Activated CD8-positive, alpha-beta memory T cell treated with anti-CD3 and anti-CD28 coated beads, Interleukin-2, amount 10 ng/mL, durations not matched to agents 7 days and 5 days (primary cell): ENCODE results near the gene KCNQ5. TPM values are rescaled to one million over a fixed set of nuclear protein-coding genes. Genes with fewer than 3 reads are reported as not detected.

Experiments
- ATAC-seq: fragments of 150-1000 bp; cut with Tn5 transposase; one replicate; pipeline ENCODE4 v1.10.0; 2021; ENCODE audit warnings: moderate library complexity
- CTCF ChIA-PET: fragments of 350-600 bp; sonication (Branson Sonifier 250); formaldehyde crosslinking; loops from one replicate; lab custom pipeline; 2021; ENCODE audit warnings: antibody characterized with exemption; lab: Charles Lee
- DNase-seq: peaks from one replicate; pipeline ENCODE4 v3.0.0-alpha.2; 2020
- H3K27ac Mint-ChIP-seq: one replicate; pipeline ENCODE4 v1.8.0; 2021; ENCODE audit warnings: mild to moderate bottlenecking, mixed read lengths
- H3K27me3 Mint-ChIP-seq: one replicate; pipeline ENCODE4 v1.8.0; 2021; ENCODE audit warnings: mixed read lengths
- H3K36me3 Mint-ChIP-seq: one replicate; pipeline ENCODE4 v1.8.0; 2021; ENCODE audit warnings: mild to moderate bottlenecking, mixed read lengths
- H3K4me1 Mint-ChIP-seq: one replicate; pipeline ENCODE4 v1.8.0; 2021; ENCODE audit warnings: mixed read lengths
- H3K4me3 Mint-ChIP-seq: one replicate; pipeline ENCODE4 v1.8.0; 2021; ENCODE audit warnings: mild to moderate bottlenecking, moderate library complexity, mixed read lengths
- H3K9me3 Mint-ChIP-seq: one replicate; pipeline ENCODE4 v1.8.0; 2022; ENCODE audit warnings: low read depth, mixed read lengths
- total RNA-seq, 2 experiments: library from RNA; stranded (reverse); gene quantifications; one replicate each; pipeline ENCODE4 v1.2.3, GENCODE V29; 2021

KCNQ5 gene
- total RNA-seq, 2 experiments from 2014 or later = 7.2 to 7.8 TPM

- CTCF ChIA-PET = no interaction called here
These were observed 409.2 kb downstream of the KCNQ5 start for GRCh38 chr6:73030791-73031782.

GRCh38 chr6:73032586-73032985 lies 410.7 kb downstream of the KCNQ5 start:
- DNase-seq = no peak
- no peaks in the 10 kb centered on the region for H3K27me3 Mint-ChIP-seq
- H3K4me3 Mint-ChIP-seq = no peak overlapping the region
- CTCF ChIA-PET = no interaction called here
- no peaks in the 10 kb centered on the region for H3K36me3 Mint-ChIP-seq
- no peak for ATAC-seq
- no peaks in the 10 kb centered on the region for H3K9me3 Mint-ChIP-seq
- H3K27ac Mint-ChIP-seq = no peak overlapping the region
- peaks cover 16% of the 10 kb centered on the region for H3K4me1 Mint-ChIP-seq

More at GRCh38 chr6:73030791-73031782, 409.2 kb downstream of the KCNQ5 start:
- H3K27me3 Mint-ChIP-seq = no peaks in the 10 kb centered on the region
- H3K4me1 Mint-ChIP-seq = peaks cover 16% of the 10 kb centered on the region
- DNase-seq (no peak), ATAC-seq (no peak)
- H3K4me3 Mint-ChIP-seq = no peak overlapping the region
- H3K27ac Mint-ChIP-seq = no peak overlapping the region
- H3K9me3 Mint-ChIP-seq = no peaks in the 10 kb centered on the region
- no peaks in the 10 kb centered on the region for H3K36me3 Mint-ChIP-seq

DNA sequence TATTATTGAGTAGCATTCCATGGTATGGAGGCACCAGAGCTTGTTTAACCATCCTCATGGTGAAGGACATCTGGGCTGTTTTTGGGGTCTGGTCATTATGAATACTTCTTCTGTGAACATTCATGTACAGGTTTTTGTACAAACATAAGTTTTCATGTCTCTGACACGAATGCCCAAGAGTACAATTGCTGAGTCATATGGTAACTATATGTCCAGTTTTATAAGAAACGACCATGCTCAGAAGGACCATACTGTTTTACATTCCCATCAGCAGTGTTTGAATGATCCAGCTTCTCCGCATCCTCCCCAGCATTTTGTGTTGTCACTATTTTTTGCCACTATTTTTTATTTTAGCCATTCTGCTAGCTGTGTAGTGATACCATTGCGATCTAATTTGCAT lies 414.8 kb downstream of the KCNQ5 start:
- no peak for ATAC-seq
- no peaks in the 10 kb centered on the region for H3K27me3 Mint-ChIP-seq
- H3K4me1 Mint-ChIP-seq = peaks cover 9% of the 10 kb centered on the region
- H3K36me3 Mint-ChIP-seq = peaks cover 1% of the 10 kb centered on the region
- CTCF ChIA-PET = no interaction called here
- peaks cover 4% of the 10 kb centered on the region for H3K9me3 Mint-ChIP-seq
- H3K4me3 Mint-ChIP-seq = no peak overlapping the region
- H3K27ac Mint-ChIP-seq = no peak overlapping the region
- no peak for DNase-seq

GRCh38 chr6:73041051-73041450 lies 419.2 kb downstream of the KCNQ5 start:
- Mint-ChIP-seq H3K4me3 (no peak overlapping the region), H3K4me1 (no peaks in the 10 kb centered on the region), H3K36me3 (peaks cover 3% of the 10 kb centered on the region), H3K9me3 (peaks cover 4% of the 10 kb centered on the region), H3K27me3 (no peaks in the 10 kb centered on the region), H3K27ac (no peak overlapping the region)
- ATAC-seq (no peak), DNase-seq (no peak)
- CTCF ChIA-PET = no interaction called here

GRCh38 chr6:73042892-73043291 lies 421.0 kb downstream of the KCNQ5 start:
- H3K9me3 Mint-ChIP-seq = peaks cover 4% of the 10 kb centered on the region
- ATAC-seq (no peak), DNase-seq (no peak)
- H3K27ac Mint-ChIP-seq = no peak overlapping the region
- no peak overlapping the region for H3K4me3 Mint-ChIP-seq
- CTCF ChIA-PET = no interaction called here
- H3K27me3 Mint-ChIP-seq = no peaks in the 10 kb centered on the region
- H3K4me1 Mint-ChIP-seq = no peaks in the 10 kb centered on the region
- peaks cover 3% of the 10 kb centered on the region for H3K36me3 Mint-ChIP-seq

GRCh38 chr6:73043446-73043845 lies 421.6 kb downstream of the KCNQ5 start:
- Mint-ChIP-seq H3K4me1 (no peaks in the 10 kb centered on the region), H3K27me3 (no peaks in the 10 kb centered on the region), H3K9me3 (peaks cover 4% of the 10 kb centered on the region), H3K4me3 (no peak overlapping the region), H3K27ac (no peak overlapping the region), H3K36me3 (peaks cover 3% of the 10 kb centered on the region)
- DNase-seq (no peak), ATAC-seq (no peak)
- CTCF ChIA-PET = no interaction called here

DNA sequence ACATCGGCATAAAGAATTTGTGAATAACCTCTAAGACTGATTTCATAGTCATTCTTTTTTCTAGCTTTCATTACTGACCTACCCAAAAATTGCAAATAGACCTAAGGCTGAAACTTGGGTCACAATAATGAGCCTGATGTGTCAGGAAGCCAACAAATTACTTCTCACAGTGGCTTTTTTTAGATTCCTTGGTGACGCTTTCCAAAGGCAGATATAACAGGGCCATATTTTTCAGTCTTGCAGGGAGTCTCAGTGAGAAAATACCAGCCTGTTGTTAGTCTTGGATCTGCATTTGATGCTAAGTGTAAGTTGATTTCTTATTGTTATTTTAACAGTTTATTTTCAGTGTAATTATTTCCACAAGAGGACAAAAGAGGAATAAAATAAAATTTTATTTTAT lies 423.7 kb downstream of the KCNQ5 start:
- Mint-ChIP-seq H3K4me3 (no peak overlapping the region), H3K36me3 (peaks cover 2% of the 10 kb centered on the region), H3K9me3 (no peaks in the 10 kb centered on the region), H3K27me3 (no peaks in the 10 kb centered on the region), H3K27ac (no peak overlapping the region), H3K4me1 (no peaks in the 10 kb centered on the region)
- ATAC-seq = no peak
- DNase-seq = no peak
- CTCF ChIA-PET = no interaction called here

- Mint-ChIP-seq H3K27me3 (no peaks in the 10 kb centered on the region), H3K4me1 (no peaks in the 10 kb centered on the region), H3K4me3 (no peak overlapping the region), H3K9me3 (no peaks in the 10 kb centered on the region), H3K27ac (no peak overlapping the region), H3K36me3 (no peaks in the 10 kb centered on the region)
- DNase-seq = no peak
- CTCF ChIA-PET = no interaction called here
- no peak for ATAC-seq
These were observed 425.9 kb downstream of the KCNQ5 start for GRCh38 chr6:73047801-73048200.

DNA sequence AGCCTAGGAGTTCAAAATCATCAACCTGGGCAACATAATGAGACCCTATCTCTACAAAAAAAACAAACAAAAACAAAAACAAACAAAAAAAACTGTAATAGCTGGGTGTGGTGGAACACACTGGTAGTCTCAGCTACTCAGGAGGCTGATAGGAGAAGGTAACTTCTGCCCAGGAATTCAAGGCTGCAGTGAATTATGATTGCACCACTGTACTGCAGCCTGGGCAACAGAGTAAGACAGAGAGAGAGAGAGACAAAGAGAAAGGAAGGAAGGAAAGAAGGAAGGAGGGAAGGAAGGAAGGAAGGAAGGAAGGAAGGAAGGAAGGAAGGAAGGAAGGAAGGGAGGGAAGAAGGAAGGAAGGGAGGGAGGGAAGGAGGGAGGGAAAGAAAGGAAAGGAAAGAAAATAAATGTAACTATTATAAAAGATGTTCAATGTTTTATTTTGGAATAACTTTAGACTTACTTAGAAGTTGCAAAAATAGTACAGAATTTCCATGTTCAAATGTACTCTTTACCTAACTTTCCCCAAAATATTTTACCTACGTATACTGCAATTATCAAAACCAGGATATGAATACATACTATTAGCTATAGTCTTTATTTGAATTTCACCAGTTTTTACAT lies 428.2 kb downstream of the KCNQ5 start:
- Mint-ChIP-seq H3K27me3 (no peaks in the 10 kb centered on the region), H3K4me3 (no peak overlapping the region), H3K9me3 (no peaks in the 10 kb centered on the region), H3K4me1 (no peaks in the 10 kb centered on the region), H3K36me3 (no peaks in the 10 kb centered on the region), H3K27ac (no peak overlapping the region)
- no peak for DNase-seq
- CTCF ChIA-PET = no interaction called here
- no peak for ATAC-seq

DNA sequence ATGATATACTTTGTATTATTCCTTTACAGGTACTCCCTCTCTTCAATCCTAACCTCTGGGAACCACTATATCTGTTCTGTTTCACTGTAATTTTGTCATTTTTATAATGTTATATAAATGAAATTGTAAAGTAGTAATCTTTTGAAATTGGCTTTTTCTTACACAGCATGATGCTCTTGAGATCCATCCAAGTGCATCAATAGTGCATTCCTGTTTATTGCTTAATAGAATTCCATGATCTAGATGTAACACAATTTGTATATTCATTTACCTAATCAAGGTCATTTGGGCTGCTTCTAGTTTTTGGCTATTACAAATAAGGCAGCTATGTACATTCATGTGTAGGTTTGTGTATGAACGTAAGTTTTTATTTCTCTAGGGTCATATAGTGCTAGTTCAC lies 428.8 kb downstream of the KCNQ5 start:
- H3K36me3 Mint-ChIP-seq = no peaks in the 10 kb centered on the region
- no peaks in the 10 kb centered on the region for H3K9me3 Mint-ChIP-seq
- H3K27ac Mint-ChIP-seq = no peak overlapping the region
- ATAC-seq (no peak), DNase-seq (no peak)
- H3K27me3 Mint-ChIP-seq = no peaks in the 10 kb centered on the region
- CTCF ChIA-PET = no interaction called here
- H3K4me1 Mint-ChIP-seq = no peaks in the 10 kb centered on the region
- H3K4me3 Mint-ChIP-seq = no peak overlapping the region

- Mint-ChIP-seq H3K9me3 (no peaks in the 10 kb centered on the region), H3K4me1 (no peaks in the 10 kb centered on the region), H3K36me3 (no peaks in the 10 kb centered on the region), H3K27me3 (no peaks in the 10 kb centered on the region), H3K27ac (no peak overlapping the region), H3K4me3 (no peak overlapping the region)
- CTCF ChIA-PET = no interaction called here
- ATAC-seq (no peak), DNase-seq (no peak)
These were observed 429.3 kb downstream of the KCNQ5 start for GRCh38 chr6:73051147-73051546.

- ATAC-seq = no peak
- Mint-ChIP-seq H3K9me3 (no peaks in the 10 kb centered on the region), H3K36me3 (no peaks in the 10 kb centered on the region), H3K4me3 (no peak overlapping the region), H3K27me3 (no peaks in the 10 kb centered on the region), H3K27ac (no peak overlapping the region), H3K4me1 (no peaks in the 10 kb centered on the region)
- CTCF ChIA-PET = no interaction called here
- DNase-seq = no peak
These were observed 433.1 kb downstream of the KCNQ5 start for GRCh38 chr6:73054958-73055357.

DNA sequence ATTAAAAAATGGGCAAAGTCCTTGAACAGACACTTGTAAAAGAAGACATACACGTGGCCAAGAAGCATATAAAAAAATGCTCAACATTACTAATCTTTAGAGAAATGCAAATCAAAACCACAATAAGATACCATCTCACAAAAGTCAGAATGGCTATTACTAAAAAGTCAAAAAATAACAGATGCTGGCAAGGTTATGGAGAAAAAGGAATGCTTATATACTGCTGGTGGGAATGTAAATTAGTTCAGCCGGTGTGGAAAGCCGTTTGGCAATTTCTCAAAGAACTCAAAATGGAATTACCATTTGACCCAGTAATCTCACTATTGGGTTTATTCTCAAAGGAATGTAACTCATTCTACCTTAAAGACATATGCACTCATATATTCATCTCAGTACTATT lies 436.9 kb downstream of the KCNQ5 start:
- Mint-ChIP-seq H3K4me1 (no peaks in the 10 kb centered on the region), H3K27me3 (no peaks in the 10 kb centered on the region)

GRCh38 chr6:73062130-73062529 lies 440.3 kb downstream of the KCNQ5 start:
- ATAC-seq (no peak), DNase-seq (no peak)
- no peak overlapping the region for H3K27ac Mint-ChIP-seq
- CTCF ChIA-PET = no interaction called here
- no peaks in the 10 kb centered on the region for H3K9me3 Mint-ChIP-seq
- no peaks in the 10 kb centered on the region for H3K27me3 Mint-ChIP-seq
- H3K36me3 Mint-ChIP-seq = no peaks in the 10 kb centered on the region
- no peak overlapping the region for H3K4me3 Mint-ChIP-seq
- H3K4me1 Mint-ChIP-seq = no peaks in the 10 kb centered on the region

More for the DNA sequence above, 436.9 kb downstream of the KCNQ5 start:
- CTCF ChIA-PET = no interaction called here
- no peak overlapping the region for H3K4me3 Mint-ChIP-seq
- H3K9me3 Mint-ChIP-seq = no peaks in the 10 kb centered on the region
- H3K27ac Mint-ChIP-seq = no peak overlapping the region
- H3K36me3 Mint-ChIP-seq = no peaks in the 10 kb centered on the region
- ATAC-seq (no peak), DNase-seq (no peak)
